ENCODE data around the gene NDUFAF2.

Gene NDUFAF2

DNA sequence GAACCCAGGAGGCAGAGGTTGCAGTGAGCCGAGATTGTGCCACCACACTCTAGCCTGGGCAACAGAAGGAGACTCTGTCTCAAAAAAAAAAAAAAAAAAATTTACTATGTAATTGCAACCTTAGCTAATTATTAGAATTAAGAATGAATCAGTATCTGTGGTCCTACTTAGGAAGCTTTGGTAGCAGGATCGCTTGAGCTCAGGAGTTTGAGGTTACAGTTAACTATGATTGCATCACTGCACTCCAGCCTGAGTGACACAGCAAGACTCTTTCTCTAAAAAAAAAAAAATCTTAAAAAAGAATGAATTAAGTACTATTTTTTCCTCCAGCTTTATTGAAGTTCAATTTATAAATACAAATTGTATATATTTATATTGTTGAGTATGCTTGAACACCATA is 16.7 kb downstream of the NDUFAF2 start:
- TF ChIP-seq GATA2 (IDR thresholded peaks at IDR 0.05; ENCODE audit: low read depth, low read length), result no peak
- no peak for TF ChIP-seq GATA3 (IDR thresholded peaks at IDR 0.05; ENCODE audit: low read depth, low read length)

DNA sequence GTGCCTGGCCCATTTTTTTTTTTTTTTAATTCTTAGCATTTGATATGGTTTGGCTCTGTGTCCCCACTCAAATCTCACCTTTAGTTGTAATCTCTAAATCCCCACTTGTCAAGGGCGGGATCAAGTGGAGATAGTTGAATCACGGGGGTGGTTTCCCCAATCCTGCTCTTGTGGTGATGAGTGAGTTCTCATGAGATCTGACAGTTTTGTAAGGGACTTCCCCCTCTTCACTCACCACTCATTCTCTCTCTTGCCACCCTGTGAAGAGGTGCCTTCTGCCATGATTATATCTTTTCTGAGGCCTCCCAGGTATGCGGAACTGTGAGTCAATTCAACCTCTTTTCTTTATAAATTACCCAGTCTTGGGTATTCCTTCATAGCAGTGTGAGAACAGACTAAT is 27.2 kb downstream of the NDUFAF2 start:
- TF ChIP-seq GATA3 (IDR thresholded peaks at IDR 0.05; ENCODE audit: low read depth, low read length) (no peak), GATA2 (IDR thresholded peaks at IDR 0.05; ENCODE audit: low read depth, low read length) (no peak)

DNA sequence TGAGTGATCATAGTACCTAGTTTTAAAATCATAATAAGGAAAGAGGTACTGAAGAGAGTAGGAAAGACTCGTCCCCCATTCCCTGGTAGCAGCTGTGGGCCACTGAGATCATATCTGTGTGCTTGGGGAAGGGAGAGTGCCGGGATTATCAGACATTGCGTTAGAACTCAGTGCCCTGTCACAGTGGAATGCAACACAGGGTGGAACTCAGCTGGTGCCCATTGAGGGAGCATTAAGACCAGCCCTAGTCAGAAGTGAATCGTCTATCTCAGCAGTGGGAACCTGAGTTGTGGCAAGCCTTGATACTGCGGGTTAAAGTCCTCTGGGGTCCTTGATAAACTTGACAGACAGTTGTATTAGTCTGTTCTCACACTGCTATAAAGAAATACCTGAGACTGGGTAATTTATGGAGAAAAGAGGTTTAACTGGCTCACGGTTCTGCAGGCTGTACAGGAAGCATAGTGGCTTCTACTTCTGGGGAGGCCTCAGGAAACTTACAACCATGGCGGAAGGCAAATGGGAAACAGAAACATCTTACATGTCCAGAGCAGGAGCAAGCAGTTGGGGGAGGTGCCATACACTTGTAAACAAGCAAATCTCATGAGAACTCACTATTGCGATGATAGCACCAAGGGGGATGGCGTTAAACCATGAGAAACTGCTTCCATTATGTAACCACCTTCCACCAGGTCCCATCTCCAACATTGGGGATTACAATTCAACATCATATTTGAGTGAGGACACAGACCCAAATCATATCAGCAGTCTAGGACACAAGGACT is 33.1 kb downstream of the NDUFAF2 start:
- no peak for TF ChIP-seq GATA2 (IDR thresholded peaks at IDR 0.05; ENCODE audit: low read depth, low read length)
- no peak for TF ChIP-seq GATA3 (IDR thresholded peaks at IDR 0.05; ENCODE audit: low read depth, low read length)

DNA sequence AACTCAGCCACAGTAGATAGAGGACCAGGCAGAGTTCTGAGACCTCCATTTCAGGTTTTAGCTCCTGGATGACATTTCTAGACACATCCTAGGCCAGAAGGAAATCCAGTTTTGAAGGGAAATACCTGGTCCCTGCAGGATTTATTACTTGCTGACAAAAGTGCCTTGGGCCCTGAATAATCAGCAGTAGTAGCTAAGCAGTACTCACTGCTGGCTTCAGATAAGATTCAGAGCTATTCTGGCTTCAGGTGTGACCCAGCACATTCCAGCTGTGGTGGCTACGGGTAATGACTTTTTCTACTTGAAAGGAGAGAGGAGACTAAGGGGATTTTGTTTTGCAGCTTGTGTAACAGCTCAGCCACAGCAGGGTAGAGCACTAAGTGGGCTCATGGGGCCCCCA is 34.0 kb downstream of the NDUFAF2 start:
- TF ChIP-seq GATA3 (IDR thresholded peaks at IDR 0.05; ENCODE audit: low read depth, low read length) (no peak), GATA2 (IDR thresholded peaks at IDR 0.05; ENCODE audit: low read depth, low read length) (no peak)

DNA sequence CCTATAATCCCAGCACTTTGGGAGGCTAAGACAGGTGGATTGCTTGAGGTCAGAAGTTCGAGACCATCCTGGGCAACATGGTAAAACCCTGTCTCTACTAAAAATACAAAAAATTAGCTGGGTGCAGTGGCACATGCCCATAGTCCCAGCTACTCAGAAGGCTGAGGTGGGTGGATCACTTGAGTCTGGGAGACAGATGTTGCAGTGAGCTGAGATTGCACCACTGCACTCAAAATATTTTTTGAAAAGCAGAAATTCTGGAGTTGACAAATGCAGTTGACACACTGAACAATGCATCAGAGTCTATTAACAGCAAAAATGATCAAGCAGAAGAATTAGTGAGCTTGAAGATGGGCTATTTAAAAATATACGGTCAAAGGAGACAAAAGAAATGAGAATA is 35.5 kb downstream of the NDUFAF2 start:
- no peak for TF ChIP-seq GATA2 (IDR thresholded peaks at IDR 0.05; ENCODE audit: low read depth, low read length)
- TF ChIP-seq GATA3 (IDR thresholded peaks at IDR 0.05; ENCODE audit: low read depth, low read length), result no peak

DNA sequence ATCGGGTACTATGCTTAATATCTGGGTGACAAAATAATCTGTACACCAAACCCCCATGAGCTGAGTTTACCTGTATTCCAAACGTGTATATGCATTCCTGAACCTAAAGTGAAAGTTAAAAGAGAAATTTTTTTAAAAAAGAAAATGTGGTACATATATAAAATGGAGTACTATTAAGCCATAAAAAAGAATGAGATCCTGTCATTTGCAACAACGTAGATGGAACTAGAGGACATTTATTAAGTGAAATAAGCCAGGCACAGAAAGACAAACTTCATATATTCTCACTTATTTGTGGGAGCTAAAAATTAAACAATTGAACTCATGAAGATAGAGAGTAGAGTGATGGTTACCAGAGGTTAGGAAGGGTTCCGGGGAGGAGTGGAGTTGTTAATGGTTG is 44.8 kb downstream of the NDUFAF2 start:
- TF ChIP-seq GATA3 (IDR thresholded peaks at IDR 0.05; ENCODE audit: low read depth, low read length) (no peak), GATA2 (IDR thresholded peaks at IDR 0.05; ENCODE audit: low read depth, low read length) (no peak)

DNA sequence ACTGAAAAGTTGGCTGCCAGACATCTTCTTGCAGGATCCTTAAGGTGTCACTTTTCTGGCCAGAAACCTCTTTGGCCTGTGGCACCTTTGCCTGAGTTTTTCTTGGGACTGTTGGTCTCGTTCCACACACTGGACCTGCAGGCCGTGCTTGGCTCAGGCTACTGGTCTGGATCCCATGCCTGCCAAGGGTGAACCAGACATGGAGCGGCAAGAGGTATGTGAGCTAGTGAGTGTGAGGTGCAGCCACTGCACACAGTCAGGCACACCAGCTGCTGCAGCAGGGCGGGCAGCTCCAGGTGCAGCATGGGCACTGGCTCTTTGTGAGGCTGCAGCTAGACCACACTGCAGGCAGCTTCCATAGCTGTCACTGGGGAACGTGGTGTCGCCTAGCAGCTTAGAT is 47.9 kb downstream of the NDUFAF2 start:
- TF ChIP-seq GATA2 (IDR thresholded peaks at IDR 0.05; ENCODE audit: low read depth, low read length) (no peak), GATA3 (IDR thresholded peaks at IDR 0.05; ENCODE audit: low read depth, low read length) (no peak)

DNA sequence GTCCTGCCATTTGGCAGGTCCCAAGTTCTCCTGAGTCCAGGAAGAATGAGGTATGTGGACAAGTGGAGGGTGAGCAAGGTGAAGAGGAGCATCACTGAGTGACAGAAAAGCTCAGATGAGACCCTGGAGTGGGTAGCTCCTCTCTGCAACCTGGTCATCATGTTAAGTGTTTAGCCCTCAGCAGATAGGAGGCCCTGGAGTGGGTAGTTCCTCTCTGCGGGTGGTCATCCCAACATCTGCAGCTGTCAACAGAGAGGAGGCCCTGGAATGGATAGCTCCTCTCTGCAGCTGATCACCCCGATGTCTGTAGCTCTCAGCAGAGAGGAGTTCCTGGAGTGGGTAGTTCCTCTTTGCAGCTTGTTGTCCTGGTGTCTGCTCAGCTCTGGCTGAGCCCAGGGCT is 48.4 kb downstream of the NDUFAF2 start:
- TF ChIP-seq GATA2 (IDR thresholded peaks at IDR 0.05; ENCODE audit: low read depth, low read length), result no peak
- TF ChIP-seq GATA3 (IDR thresholded peaks at IDR 0.05; ENCODE audit: low read depth, low read length), result no peak

DNA sequence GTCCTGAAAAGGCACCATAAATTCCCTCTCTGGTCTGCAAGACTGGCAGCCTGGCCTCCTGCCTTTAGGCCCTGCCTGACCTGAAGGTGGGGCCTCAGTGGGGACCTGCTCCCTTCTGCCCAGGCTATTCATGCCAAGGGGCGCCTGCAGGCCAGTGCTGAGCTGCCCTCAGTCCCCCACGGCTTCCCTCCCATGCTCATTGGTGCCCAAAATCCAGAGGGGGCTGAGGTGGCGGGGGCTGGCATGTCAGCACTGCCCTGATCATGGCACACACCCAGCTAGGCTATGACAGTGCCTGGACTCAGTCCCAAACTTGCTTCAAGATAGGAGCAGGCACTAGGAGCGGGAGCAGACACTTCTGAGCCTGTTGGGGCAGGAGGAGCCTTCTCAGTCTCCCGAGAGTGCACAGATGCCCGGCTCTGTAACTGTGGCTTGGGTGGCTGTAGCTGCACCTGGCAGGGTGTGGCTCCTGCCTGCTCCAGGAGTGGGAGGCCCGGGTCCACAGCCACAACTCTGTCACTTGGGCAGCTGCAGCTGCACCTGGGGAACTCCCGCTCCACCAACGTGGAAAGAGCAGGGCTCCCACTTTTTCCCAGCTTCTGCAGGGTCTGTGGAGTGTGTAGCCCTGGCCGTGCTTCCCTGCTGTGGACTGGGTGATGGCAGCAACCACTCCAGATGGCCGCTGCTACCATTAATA is 49.0 kb downstream of the NDUFAF2 start:
- no peak for TF ChIP-seq GATA2 (IDR thresholded peaks at IDR 0.05; ENCODE audit: low read depth, low read length)
- TF ChIP-seq GATA3 (IDR thresholded peaks at IDR 0.05; ENCODE audit: low read depth, low read length), result no peak

DNA sequence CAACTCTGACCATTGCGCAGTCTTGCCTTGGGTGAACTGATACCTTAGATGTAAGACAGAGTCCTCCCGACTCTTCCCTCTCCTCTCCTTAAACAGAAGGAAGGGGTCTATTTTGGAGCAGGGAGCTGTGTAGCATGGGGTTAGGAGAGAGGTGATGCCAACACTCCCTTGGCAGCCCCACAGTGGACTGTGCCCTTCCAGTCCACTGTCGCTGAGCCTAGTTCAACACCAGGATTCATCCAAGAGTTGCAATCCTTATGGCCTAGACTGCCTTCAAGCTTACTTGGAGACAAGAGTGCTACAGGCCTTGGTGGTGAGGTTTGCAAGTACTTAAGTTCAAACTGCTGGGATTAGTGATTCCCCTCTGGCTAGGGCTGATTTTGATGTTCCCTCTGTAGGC is 51.4 kb downstream of the NDUFAF2 start:
- TF ChIP-seq GATA3 (IDR thresholded peaks at IDR 0.05; ENCODE audit: low read depth, low read length) (no peak), GATA2 (IDR thresholded peaks at IDR 0.05; ENCODE audit: low read depth, low read length) (no peak)

DNA sequence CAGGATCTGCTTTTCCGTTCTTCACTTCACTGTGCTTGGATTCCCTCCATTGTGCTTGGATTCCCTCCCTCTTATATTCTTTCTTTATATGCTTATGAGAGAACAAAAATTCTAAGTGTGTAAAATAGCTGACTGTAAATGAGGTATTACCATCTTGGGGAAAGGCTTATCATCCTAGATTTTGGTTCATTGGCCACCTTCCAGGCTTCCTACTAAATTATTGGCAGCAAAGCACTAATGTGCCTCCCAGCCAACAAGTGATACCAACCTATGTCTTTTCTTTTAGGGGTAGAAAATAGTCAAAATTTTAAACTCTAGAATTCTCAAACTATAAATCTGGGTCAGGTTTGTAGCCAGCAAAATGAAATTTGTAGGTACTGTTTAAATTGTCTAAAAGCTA is 52.7 kb downstream of the NDUFAF2 start:
- TF ChIP-seq GATA2 (IDR thresholded peaks at IDR 0.05; ENCODE audit: low read depth, low read length) (no peak), GATA3 (IDR thresholded peaks at IDR 0.05; ENCODE audit: low read depth, low read length) (no peak)

DNA sequence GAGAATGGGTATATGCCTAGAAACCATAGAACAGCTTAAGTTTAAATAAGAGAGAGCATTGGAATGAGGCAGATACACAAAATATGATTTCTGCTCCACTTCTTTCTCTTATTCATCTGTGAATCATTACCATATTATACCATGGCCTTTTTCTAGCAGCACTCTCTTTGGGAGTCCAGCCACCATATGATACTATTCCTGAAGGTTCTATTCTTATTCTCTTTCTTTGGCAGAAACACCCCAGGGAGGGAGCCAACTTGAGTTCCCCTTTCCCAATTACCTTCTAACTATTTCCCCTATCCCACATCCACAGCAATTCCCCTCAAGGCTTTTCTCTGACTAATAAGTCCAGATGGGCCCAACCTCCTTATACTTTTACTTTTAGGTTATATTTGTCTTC is 55.9 kb downstream of the NDUFAF2 start:
- no peak for TF ChIP-seq GATA3 (IDR thresholded peaks at IDR 0.05; ENCODE audit: low read depth, low read length)
- no peak for TF ChIP-seq GATA2 (IDR thresholded peaks at IDR 0.05; ENCODE audit: low read depth, low read length)

DNA sequence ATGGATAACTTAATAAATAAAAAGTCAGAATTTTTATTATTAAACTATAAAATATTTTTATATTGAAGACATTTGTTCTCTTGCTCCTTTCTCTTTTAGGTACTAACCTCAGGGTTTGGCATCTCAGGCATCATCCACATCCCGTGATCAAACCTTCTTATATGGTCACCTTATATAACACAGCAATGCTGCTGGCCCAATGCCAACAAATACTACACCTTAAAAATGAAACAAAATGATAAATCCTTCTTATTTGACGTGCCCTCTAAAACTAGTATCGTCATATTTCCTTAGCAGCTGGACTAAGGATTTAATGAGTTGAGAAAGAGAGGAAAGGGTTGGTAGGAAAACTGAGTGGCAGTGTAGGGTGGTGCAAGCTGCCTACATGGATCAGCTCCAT is 56.6 kb downstream of the NDUFAF2 start:
- TF ChIP-seq GATA3 (IDR thresholded peaks at IDR 0.05; ENCODE audit: low read depth, low read length) (no peak), GATA2 (IDR thresholded peaks at IDR 0.05; ENCODE audit: low read depth, low read length) (no peak)

DNA sequence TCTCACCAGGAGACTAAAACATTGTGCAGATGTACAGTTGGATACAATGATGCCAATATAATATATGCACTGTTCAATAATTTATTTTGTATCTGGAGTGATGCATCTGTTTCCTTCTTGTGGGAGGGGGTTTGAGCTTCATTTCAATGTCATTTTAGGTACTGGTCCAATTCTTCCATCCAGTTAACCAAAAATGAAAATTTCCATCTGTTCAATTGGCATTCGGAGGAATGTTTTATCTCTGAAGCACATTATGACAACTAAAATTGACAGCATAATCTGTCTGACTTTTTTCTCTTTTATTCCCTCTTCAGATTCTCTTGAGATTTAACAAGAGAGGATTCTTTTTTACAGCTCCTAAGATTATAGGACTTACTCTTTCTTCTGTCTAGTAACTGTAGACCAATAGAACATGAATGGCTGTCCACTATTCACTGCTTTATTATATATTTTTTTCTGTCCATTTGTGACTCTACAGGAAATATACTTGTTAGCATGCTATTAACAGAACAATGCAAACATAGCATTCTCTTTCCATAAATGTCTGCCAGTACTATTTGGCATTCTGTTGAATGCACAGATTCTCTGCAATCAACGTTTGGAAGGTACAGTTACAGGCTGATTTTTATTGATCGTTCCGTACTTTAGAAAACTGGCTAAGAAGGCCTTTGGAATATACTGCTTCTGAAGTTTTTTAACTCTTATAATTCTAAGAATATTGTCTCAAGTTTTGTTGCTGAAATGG is 57.8 kb downstream of the NDUFAF2 start:
- TF ChIP-seq GATA2 (IDR thresholded peaks at IDR 0.05; ENCODE audit: low read depth, low read length), result no peak
- TF ChIP-seq GATA3 (IDR thresholded peaks at IDR 0.05; ENCODE audit: low read depth, low read length), result no peak

Data from SH-SY5Y (cell line).